Activated CD8-positive, alpha-beta memory T cell treated with anti-CD3 and anti-CD28 coated beads, Interleukin-2, amount 50 U/mL, for 24 hours (primary cell): Measurements from ENCODE around the gene LRP8.

ENCODE experiments used
- DNase-seq: peaks from one replicate; pipeline ENCODE4 v3.0.0-alpha.2; 2020; ENCODE audit errors: extremely low read depth

The LRP8 gene

DNA sequence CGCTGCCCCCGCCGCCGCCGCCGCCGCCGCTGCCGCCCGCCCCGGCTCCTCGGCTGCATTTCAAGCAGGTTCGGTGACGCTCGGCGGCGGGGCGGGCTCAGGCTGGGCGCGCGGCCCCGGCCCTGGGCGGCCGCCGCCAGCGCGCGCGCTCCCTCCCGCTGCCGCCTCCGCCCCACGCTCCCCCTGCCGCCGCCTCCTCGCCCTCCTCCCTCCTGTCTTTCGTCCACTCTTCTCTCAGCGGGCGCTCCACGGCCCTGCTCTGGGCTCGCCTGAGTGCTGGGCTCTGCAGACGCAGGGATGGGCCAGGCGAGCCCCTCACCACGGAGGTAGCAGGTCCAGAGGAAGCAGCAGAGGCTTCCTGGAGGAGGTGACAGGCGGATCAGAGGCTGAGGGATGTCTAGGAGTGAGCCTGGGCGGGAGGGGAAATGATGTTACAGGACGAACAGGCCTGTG lies at the start of gene LRP8:
LRP8 (minus strand) TSS at position 62 of the 453 bp plus-strand sequence. CDS start 158 bp downstream, outside the sequence.
- peak; percentile 47 for DNase-seq

DNA sequence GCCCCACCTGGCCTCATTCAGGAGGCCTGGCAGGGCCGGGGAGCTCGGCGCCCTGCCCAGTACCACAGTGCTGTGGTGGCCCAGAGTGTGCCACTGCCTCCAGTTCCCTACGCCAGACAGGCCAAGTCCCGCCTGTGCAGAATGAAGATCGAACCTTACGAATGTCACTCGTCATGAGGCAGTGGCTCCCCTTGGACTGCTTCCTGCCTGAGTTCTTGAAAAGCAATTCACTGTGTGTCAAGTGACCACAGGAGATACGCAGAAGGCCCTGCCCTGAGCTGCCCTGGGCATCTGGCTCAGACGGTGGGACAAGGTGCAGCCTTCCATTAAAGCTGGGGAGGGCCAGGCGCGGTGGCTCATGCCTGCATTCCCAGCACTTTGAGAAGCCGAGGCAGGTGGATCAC lies 49.6 kb upstream of the LRP8 start:
- DNase-seq, result no peak

DNA sequence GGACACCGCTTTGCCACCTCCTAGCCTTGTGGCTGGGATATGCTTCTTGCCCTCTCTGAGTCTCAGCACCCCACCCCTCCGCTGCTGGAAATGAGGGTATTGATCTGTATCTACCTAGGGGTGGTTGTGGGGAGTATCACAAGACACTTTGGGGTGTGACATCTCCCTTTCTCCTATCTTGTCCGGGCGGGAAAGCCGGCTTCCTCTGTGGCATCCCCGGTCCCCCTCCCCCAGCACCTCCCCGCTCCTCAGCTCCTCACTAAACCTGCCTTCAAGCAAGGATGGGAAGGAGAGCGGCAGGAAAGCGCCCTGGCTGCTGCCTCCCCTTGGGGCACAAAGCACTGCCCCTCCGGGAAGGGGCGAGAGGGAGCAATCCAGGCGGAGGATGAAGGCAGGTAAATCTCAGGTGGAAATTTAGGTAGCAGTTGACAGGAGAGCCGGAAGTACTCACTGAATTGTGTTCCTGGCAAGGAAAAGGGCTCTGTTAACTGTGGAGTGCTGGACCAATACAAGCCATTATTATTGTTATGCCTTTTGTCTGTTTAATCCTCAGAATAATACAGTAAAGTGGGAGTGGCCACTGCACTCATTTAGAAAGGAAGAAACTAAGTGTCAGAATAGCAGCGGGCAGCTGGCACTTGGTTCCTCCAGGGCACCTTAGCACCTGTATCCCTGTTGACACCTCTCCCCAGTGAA lies 49.0 kb upstream of the LRP8 start:
- no peak for DNase-seq

DNA sequence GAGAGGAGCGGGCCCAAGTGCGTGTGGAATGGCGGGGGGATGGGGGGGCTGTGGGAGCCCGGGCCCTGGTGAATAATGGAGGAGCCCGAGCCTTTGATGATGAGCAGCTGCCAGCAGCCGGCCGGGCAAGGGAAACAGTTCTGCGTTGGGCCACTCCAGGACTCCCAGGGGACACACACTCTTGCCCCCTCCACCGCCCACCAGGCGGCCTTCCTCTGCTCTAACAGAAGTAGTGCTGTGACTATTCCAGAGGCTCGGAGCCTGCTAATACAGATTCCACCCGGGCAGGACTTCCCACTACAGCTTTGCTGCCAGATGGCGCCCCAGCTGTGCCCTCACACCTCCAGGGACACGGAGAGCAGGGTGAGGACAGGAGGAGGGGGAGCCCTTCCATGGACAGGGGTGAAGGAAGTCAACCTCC lies 48.2 kb upstream of the LRP8 start:
- DNase-seq, result no peak

DNA sequence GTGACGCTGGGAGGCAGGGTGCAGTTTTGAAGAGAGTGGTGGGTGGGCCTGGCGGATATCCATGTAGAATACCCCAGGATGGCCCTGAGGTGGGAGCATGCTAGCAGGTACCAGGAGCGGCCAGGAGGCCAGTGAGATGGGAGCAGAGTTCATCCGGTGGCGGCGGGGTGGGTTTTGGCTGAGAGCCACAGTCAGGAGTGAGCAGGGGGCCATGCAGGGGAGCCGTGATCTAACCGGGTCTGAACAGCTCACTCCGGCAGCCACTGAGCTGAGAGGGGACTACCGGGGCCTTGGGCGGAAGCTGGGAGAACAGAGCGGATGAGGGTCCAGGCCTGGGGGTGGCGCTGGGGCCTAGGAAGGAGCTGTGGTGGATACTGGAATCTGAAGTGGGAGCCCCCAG lies 47.6 kb upstream of the LRP8 start:
- no peak for DNase-seq

DNA sequence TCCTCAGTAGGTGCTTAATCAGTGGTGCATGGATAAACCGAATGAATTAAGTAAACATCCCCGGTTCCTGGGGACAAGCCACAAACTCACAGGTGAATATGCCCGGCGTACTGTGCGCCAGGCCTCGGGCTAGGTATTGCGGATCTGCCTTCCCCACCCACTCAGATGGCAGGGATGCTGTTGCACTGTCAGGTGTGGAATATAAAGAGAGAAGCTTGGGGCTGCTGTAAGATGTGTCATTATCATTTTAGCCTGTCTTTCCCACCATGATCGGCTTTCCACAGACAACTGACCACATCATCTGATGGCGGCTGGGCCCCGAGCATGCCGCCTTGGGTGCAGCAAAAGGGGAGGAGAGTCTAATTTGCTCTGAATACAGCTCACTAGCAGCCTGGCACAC lies 45.4 kb upstream of the LRP8 start:
- DNase-seq, result no peak

DNA sequence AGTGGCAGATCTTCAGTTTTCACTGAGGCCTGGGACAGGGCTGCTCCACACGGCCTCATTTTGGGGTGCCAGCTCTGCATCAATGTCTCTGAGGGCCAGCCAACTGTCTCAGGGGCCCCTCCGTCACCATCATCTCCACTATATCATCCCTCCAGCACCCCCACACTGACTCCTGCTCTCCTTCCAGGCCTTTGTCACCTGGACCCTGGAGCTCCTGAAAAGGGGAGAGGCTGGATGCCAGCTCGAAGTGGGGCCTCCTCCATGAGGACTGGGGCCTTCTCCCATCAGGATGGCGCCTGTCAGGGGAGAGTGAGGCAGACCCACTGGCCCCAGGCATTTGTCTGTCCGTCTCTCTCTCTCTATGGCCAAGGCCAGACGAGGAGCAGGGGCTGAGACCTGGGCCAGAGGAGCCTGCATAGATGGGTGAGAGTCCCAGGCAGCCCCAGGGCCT lies 44.7 kb upstream of the LRP8 start:
- DNase-seq, result no peak

DNA sequence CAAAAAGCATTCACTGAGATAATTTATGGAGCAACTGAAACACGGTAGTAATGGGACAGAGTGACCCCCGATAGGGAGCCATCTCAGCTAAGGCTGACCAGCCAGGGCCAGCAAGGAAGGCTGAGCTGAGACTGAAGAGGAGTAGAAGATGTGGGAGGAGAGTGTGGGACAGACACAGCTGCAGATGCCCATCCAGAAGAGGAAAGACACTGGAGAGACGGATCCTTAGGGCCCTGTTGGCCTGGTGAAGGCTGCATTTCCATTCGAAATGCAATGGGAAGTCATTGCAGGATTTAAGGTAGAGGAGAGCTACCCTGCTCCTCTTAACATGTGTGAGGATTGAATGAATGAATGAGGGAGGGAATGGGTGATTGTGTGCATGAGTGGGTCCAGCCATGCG lies 44.0 kb upstream of the LRP8 start:
- no peak for DNase-seq

DNA sequence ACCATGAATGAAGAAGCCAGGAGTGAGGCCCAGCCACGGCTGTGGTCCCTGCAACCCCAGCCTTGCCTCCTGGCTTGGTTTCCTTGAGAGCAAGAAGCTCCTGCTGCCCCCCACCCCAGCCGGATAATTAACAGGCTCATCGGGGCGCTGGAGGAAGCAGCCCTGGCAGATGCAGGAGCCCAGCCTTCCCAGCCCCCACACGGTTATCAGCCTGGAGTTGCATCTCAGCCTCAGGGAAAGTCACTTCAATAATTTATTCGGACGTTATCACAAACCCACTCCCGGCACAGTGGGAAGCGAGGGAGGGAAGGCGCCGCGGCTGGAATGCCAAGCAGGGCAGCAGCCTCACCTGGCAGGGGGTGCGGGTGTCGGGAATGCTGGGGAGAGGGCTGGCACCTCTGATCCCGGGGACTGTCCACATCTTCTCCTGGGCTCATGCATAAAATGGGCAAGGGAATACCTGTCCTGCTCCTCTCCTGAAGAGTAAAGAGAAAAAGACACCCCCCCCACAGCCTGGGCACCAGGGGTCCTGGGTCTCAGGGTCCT lies 43.3 kb upstream of the LRP8 start:
- DNase-seq, result no peak

DNA sequence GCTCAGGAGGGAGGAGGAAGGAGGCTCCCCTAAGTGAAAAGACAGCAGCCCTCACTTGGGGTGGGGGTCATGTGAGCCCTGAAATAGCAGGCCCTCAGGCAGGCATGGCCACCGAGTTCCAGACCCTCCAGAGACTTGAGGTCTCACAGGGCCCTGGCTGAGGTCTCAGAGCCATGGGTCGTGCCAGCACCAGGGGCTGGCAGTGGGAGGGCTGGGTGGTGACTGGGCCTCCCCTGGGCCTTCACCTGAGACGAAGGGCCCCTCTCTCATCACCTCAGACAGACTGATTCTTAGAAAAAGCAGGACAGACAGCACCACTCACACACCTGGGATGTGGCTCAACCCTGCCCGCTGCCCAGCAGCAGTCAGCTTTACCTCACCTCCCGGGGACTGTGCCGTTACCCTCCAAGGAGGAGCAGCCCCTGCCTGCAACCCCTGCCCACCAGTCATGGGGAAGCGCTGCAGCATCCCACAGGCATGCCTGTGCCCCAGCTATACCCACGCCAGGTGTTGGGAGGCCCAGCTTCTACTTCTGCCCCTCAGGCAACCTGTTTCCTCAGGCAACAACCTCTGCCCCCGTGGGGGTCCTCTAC lies 42.6 kb upstream of the LRP8 start:
- DNase-seq, result no peak

DNA sequence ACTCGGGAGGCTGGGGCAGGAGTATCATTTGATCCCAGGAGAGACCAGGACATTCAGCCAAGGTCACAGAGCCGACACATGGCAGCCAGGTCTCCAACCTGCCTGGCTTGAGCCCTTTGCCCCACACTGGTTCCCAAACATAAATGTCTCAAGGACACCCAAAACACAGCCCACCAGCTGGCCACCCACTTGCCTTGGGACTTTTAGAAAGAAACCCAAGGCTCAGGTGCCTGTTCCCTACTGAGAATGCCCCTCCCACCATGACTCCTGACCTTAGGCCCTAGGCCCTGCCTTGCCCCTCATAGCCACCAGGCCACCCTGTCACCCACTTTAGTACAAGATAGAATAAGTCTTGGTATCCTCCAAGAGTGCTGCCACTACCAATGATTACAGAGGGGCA lies 41.9 kb upstream of the LRP8 start:
- no peak for DNase-seq

DNA sequence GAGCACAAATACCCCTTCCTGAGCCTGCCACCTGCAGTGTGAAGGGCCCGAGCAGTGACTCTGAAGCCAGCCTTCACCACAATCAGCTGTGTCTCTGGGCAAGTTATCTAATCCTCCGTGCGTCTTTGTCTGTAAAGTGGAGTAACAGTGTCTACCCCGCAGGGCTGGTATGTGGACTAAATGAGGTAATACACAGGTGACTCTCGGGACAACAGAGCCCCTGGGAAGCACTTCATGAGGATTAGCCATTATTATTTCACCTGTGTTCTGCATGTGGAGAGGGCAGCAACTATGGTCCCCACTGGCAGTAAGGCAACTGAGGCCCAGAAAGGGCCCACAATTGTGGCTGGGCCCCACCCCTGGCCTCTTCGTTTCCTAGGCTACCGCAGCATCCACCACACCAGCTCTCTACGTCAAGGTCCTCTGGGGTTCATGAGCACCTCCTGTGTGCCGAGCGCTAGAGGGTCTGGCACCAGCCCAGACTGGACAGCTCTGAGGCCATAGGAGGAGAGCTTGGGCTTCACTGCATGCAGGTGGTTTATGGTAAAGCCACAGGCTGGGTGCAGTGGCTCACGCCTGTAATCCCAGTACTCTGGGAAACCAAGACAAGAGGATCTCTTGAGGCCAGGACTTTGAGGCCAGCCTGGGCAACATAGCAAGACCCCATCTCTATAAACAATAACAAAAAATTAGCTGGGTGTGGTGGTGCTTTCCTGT lies 41.3 kb upstream of the LRP8 start:
- no peak for DNase-seq

DNA sequence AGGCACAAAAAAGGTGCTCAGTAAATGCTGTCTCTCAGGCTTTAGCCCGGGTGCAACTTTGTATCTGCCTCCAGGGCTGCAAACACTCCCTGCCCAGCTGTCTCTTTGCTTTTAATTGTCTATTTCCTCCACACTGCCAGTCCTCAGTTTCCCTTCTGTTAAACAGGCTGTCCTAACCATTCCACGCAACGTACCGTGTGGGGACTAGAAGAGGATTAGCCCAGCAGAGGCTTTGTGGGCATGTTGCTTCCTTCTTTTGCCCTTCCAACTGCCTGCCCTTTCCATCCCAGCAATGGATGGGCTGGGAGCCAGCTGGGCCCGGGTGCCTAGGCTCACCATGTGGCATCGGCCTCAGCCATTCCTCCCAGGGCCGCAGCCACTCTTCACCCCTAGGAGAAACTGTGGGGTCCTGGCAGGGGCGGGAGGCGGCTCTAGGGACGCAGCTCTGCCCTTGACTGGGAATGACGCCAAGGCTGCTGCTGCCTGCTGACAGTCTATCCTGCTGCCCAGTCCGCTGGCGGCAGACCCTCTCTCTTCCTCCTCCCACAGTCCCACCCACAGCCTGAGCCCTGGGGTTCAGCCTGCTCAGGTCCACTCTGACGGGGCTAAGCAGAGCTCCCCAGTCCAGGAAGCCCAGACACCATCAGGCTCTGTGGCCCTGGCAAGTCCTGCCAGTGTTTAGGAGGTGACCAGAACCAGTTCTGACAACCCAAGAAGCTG lies 40.6 kb upstream of the LRP8 start:
- DNase-seq, result no peak

DNA sequence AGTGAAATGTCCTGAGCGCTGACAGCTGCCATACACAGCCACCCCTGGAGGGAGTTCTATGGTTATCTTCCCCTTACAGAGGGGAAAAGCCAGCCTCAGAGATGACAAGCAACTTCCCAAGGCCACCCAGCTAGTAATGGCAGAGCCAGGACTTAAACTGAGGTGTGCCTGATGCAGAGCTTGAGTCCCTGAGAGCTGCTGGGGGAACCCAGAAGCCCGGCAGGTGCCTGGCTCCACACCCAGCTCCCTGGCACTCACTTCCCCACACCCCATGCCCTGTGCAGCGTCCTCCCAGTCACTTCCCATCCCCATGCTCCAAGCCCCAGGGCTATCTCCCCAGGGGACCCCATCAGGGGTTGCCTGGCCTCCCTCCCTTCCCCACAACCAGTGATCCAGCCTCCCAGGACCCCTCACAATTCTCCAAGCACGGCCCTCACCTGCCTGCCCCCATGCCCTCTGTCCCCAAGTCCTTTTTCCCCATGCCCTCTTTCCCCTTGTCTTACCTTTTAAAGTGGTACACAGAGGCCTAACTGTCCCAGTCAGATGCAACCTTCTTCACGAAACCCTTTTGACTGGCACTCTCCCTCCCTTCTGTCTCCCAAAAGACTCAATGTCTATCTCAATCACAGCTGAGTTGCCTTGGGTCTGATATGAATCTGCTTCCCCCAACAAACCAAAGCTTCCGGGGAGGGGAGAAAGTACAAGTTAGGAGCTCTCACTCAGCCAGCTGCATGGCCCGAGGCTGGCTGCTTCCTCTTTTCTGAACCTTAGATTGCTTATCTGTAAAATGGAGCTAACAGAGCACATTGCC lies 39.8 kb upstream of the LRP8 start:
- no peak for DNase-seq

DNA sequence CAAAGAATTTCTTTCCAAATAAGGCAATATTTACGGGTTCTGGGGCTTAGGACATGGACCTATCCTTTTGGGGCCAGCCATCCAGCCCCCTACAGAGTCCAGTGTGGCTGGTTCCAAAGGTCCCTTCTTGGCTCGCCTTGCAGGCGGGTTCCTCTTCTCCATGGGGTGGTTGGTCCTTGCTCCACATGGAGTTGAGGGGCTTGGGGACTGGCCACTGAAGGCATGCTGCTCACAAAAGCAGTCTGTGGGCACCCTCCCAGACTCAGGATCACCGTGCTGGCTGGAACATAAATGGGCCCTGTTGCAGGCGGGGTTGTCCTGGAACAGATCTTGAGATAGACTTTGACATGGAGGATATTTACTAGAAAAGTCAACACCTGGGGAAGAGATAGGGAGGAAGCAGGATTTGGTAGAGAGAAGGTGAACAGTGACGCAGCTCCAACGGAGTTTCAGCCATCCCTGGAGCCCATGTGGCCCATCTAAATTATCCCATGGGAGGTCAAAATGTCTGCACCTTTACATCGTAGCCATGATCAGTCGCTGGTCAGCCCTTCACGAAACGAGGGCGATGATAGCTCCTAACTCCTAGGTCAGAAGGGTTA lies 39.1 kb upstream of the LRP8 start:
- no peak for DNase-seq

DNA sequence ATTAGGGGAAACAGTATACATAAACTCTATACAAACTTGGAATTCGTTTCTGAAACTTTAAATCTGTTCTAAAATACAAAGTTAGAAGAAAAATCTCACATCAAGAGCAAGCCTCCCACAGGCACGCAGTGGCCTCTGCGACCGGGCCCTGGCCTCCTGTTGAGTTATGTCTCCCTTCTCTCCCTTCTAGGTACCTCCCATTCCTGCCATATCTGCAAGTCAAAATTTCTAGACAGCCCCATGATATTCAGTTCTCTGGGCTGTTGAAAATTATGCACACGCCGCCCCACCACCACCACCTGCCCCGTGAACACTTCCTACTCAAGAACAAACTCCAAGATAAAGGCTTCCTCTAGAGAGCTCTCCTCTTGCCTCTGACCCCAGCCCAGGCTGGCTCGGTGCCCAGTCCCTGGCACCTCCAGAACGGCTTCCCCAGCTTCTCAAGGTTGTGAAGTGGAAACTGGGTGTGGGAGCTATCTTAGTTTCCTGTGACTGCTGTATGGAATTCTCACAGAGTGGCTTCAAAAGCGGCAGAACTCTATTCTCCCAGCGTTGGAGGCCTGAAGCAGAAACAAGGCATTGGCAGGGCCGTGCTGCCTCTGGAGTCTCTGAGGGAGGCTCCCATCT lies 37.7 kb upstream of the LRP8 start:
- no peak for DNase-seq

DNA sequence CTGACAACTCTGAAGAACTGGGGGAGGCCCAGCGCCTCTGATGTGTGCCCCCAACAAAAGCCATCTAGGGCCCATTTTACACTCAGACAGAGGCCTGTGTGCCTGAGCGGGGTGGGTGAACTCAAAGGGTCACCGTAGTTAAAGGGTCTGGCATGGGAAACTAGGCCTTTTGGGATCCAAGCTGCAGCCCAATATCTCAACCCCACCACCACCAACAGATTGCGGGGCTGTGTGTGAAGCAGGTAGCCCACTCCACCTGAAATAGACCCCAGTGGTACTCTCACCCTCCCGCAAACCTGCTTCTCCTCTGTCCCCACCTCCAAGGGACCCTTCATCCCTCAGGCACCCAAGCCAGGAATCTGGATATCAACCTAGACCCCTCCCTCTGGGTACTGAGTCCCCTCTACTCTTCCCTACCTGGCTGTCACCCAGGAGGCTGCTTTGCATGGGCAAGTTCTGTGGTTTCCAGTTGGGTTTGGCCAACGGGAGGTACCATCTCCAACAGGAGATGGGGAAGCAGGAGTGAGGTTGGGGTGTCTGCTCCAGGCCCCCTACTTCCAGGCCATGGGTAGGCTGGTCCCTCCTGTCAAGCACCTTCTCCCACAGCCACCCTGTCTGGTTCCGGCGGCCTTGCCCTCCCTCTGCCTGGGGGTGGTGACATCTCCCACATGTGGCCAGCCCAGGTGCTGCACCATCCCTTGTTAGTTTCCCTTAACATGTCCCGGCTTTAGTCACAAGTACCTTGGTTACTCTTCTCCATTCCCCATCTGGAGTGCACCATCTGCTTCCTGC lies 35.2 kb upstream of the LRP8 start:
- DNase-seq, result no peak

DNA sequence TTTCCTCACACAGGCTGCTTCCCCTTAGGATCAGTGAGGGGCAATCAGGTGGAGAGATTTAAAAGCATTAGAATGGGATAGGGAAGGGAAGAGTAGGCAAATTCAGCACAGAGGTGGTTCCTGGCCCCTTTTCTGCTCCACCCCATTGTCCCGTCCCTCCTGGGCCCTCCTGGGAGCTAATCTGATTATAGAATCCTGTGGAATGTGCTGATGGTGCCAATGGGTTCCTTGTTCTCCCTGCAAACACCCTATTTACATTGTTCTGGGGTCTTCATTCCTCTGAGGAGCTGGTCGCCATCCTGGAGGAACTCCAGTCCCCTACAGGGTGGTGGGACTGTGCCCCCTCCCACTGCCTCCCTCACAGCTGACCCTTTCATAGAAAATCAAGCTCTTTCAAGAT lies 34.4 kb upstream of the LRP8 start:
- no peak for DNase-seq

DNA sequence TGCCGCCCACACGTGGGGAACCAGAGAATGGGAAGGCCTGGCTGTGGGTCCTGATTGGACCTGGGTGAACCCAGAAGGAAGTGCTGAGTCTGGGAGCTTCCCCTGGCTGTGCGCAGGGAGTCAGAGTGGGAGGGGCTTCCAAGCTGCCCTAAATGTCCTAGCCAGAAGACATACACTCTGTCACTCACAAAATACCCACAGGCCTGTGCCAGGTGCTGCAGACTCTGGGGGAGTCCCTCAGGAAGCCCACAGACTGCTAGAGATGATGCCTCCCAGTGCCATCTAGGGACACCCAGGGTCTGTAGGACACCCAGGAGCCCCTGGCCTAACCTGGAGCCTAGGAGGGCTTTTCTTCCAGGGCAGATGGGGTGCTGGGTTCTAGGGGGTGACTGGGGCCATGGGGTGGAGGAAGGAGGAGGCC lies 33.7 kb upstream of the LRP8 start:
- DNase-seq, result no peak

DNA sequence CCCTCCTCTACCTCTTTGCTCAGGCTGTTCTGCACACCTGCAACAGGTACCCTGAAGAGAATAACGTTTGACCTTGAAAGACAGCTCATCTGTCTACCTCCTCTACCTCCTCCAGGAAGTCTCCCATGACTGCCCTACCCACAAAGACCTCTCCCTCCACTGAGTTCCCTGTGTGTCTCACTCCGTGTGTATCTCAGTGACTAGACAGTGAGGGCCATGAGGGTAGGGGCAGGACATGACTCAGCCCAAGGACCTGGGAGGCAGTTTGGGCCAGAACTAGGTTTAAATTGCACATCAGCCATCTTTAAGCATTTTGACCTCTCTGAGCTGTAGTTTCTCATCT lies 32.0 kb upstream of the LRP8 start:
- DNase-seq, result no peak
